ENCODE measurements around the gene CACNG1.

GRCh38 chr17:67072885-67073284 lies 28.5 kb downstream of the CACNG1 start:
- TF ChIP-seq FOXM1 (IDR thresholded peaks at IDR 0.05; ENCODE audit: low read depth): no peak
- TF ChIP-seq GABPA (IDR thresholded peaks at IDR 0.05; ENCODE audit: low read depth): no peak
- no peak for TF ChIP-seq USF1 (IDR thresholded peaks at IDR 0.05; ENCODE audit: borderline replicate concordance, low read depth)
- no peak for TF ChIP-seq CTCF (IDR thresholded peaks at IDR 0.05)
